SK-N-MC (cell line): ENCODE data around the gene KRT26.
A peak's percentile ranks its signal among the peaks of the same experiment; 100 is the strongest.
"Not testable (repeated sequence)": the region's sequence is repeated elsewhere in the genome, so short reads cannot be mapped to it uniquely, and the experiment has no call there.

ENCODE experiments used
- DNase-seq: peaks from one replicate; pipeline ENCODE4 v3.0.0-alpha.2; 2011; ENCODE audit warnings: low read depth, low spot score
- H3K27ac ChIP-seq: fragments of 200-600 bp; sonication (generic); 2 replicates; pipeline ENCODE4 v1.5.1; 2016; ENCODE audit warnings: mixed run types
- H3K36me3 ChIP-seq: fragments of 200-600 bp; sonication (generic); 2 replicates; pipeline ENCODE4 v1.6.1; 2017; ENCODE audit warnings: antibody characterized with exemption, low read length, mixed read lengths; ENCODE audit not compliant: insufficient read depth
- H3K4me3 ChIP-seq: fragments of 200-600 bp; sonication (generic); 2 replicates; pipeline ENCODE4 v1.5.1; 2016
- H3K9ac ChIP-seq: fragments of 200-600 bp; sonication (generic); 2 replicates; pipeline ENCODE4 v1.8.0; 2017; ENCODE audit warnings: mixed run types, mixed read lengths; ENCODE audit not compliant: insufficient read length
- H3K9me3 ChIP-seq: fragments of 200-600 bp; sonication (generic); 2 replicates; pipeline ENCODE4 v1.6.1; 2017; ENCODE audit warnings: low read depth, mild to moderate bottlenecking, antibody characterized with exemption, low read length, moderate library complexity, mixed read lengths
- EZH2 ChIP-seq: fragments of 200-600 bp; sonication (generic); IDR thresholded peaks from one replicate; pipeline ENCODE4 v1.6.1; 2017; ENCODE audit warnings: antibody characterized with exemption
- FOXP2 ChIP-seq: optimal IDR thresholded peaks from 2 replicates; pipeline ENCODE3; 2011; ENCODE audit warnings: mild to moderate bottlenecking, moderate library complexity; ENCODE audit not compliant: insufficient read depth; ENCODE audit errors: extremely low read length, control extremely low read depth
- POLR2AphosphoS5 ChIP-seq: IDR thresholded peaks from 2 replicates; pipeline ENCODE4 v1.6.1; 2012; ENCODE audit warnings: mild to moderate bottlenecking, low read depth, low read length, borderline replicate concordance

The KRT26 gene

GRCh38 chr17:40772101-40772500 is at the start of gene KRT26:
TSS of gene KRT26 (minus strand) at chr17:40772201. CDS start at chr17:40772113, 88 bp downstream.
- Histone ChIP-seq H3K9ac (no peak within 1 kb of the TSS), H3K27ac (no peak within 1 kb of the TSS), H3K36me3 (no peaks in the 10 kb centered on the region), H3K4me3 (no peak within 1 kb of the TSS), H3K9me3 (no peaks in the 10 kb centered on the region)
- no peak for DNase-seq
- TF ChIP-seq EZH2 (no peak), FOXP2 (no peak), POLR2AphosphoS5 (no peak)

- TF ChIP-seq FOXP2 (no peak), EZH2 (no peak), POLR2AphosphoS5 (no peak)
Measured at GRCh38 chr17:40821536-40821935, 49.5 kb upstream of the KRT26 start.

GRCh38 chr17:40820228-40820838 is 48.3 kb upstream of the KRT26 start:
- Histone ChIP-seq H3K9me3 (no peaks in the 10 kb centered on the region), H3K4me3 (peak overlapping the region; percentile 98), H3K36me3 (peaks cover 22% of the 10 kb centered on the region), H3K27ac (peak overlapping the region; percentile 93), H3K9ac (peak overlapping the region; percentile 94)
- no peak for DNase-seq
- TF ChIP-seq EZH2 (no peak), POLR2AphosphoS5 (no peak), FOXP2 (no peak)

More at GRCh38 chr17:40821536-40821935, 49.5 kb upstream of the KRT26 start:
- DNase-seq, result no peak
- Histone ChIP-seq H3K4me3 (peak overlapping the region; percentile 35), H3K27ac (peak overlapping the region; percentile 93), H3K36me3 (peaks cover 21% of the 10 kb centered on the region), H3K9ac (no peak overlapping the region), H3K9me3 (no peaks in the 10 kb centered on the region)

- no peak for DNase-seq
- H3K27ac ChIP-seq, result peak overlapping the region; percentile 93
Measured at GRCh38 chr17:40819528-40820125, 47.6 kb upstream of the KRT26 start.

GRCh38 chr17:40818733-40819527 is 46.9 kb upstream of the KRT26 start:
- DNase-seq, result no peak
- TF ChIP-seq FOXP2 (no peak), POLR2AphosphoS5 (peak; percentile 62), EZH2 (no peak)
- no peaks in the 10 kb centered on the region for H3K9me3 ChIP-seq
- H3K9ac ChIP-seq, result peak overlapping the region; percentile 98
- peak overlapping the region; percentile 93 for H3K27ac ChIP-seq
- H3K36me3 ChIP-seq, result peaks cover 22% of the 10 kb centered on the region
- H3K4me3 ChIP-seq, result peak overlapping the region; percentile 98

More at GRCh38 chr17:40819528-40820125, 47.6 kb upstream of the KRT26 start:
- Histone ChIP-seq H3K9me3 (no peaks in the 10 kb centered on the region), H3K9ac (peak overlapping the region; percentile 94), H3K36me3 (peaks cover 22% of the 10 kb centered on the region), H3K4me3 (peak overlapping the region; percentile 98)
- no peak for TF ChIP-seq EZH2
- no peak for TF ChIP-seq POLR2AphosphoS5
- no peak for TF ChIP-seq FOXP2

- peak overlapping the region; percentile 93 for H3K27ac ChIP-seq
- peak overlapping the region; percentile 98 for H3K9ac ChIP-seq
- no peaks in the 10 kb centered on the region for H3K9me3 ChIP-seq
- no peak for DNase-seq
- peaks cover 22% of the 10 kb centered on the region for H3K36me3 ChIP-seq
- TF ChIP-seq EZH2, result no peak
- TF ChIP-seq FOXP2, result no peak
- TF ChIP-seq POLR2AphosphoS5, result no peak
- peak overlapping the region; percentile 98 for H3K4me3 ChIP-seq
Measured at GRCh38 chr17:40818343-40818732, 46.3 kb upstream of the KRT26 start.

- Histone ChIP-seq H3K4me3 (no peak overlapping the region), H3K9me3 (no peaks in the 10 kb centered on the region), H3K36me3 (peaks cover 22% of the 10 kb centered on the region), H3K27ac (peak overlapping the region; percentile 46; the same call in 1 of the 2 replicates), H3K9ac (no peak overlapping the region)
- TF ChIP-seq FOXP2, result no peak
- no peak for TF ChIP-seq EZH2
- TF ChIP-seq POLR2AphosphoS5, result peak; percentile 41; the same call in 1 of the 2 replicates
- no peak for DNase-seq
Measured at GRCh38 chr17:40817103-40817682, 45.2 kb upstream of the KRT26 start.

GRCh38 chr17:40816569-40816968 is 44.6 kb upstream of the KRT26 start:
- peak overlapping the region; percentile 46; the same call in 1 of the 2 replicates for H3K27ac ChIP-seq
- H3K9ac ChIP-seq, result no peak overlapping the region
- TF ChIP-seq EZH2, result no peak
- TF ChIP-seq POLR2AphosphoS5, result no peak
- TF ChIP-seq FOXP2, result no peak
- DNase-seq, result no peak
- no peak overlapping the region for H3K4me3 ChIP-seq
- no peaks in the 10 kb centered on the region for H3K9me3 ChIP-seq
- H3K36me3 ChIP-seq, result peaks cover 21% of the 10 kb centered on the region

- no peaks in the 10 kb centered on the region for H3K9me3 ChIP-seq
- DNase-seq, result no peak
- H3K27ac ChIP-seq, result no peak overlapping the region
- no peak overlapping the region for H3K9ac ChIP-seq
- no peak for TF ChIP-seq EZH2
- no peak for TF ChIP-seq FOXP2
- no peak for TF ChIP-seq POLR2AphosphoS5
- H3K36me3 ChIP-seq, result peaks cover 17% of the 10 kb centered on the region
- H3K4me3 ChIP-seq, result no peak overlapping the region
Measured at GRCh38 chr17:40815381-40815780, 43.4 kb upstream of the KRT26 start.

GRCh38 chr17:40814657-40815056 is 42.7 kb upstream of the KRT26 start:
- not testable (repeated sequence) for H3K4me3 ChIP-seq, H3K9me3 ChIP-seq, DNase-seq, H3K9ac ChIP-seq, H3K27ac ChIP-seq
- peaks cover 17% of the 10 kb centered on the region for H3K36me3 ChIP-seq
